Melanocyte of skin (primary cell): ENCODE measurements around the gene TRIM62. TPM values are rescaled to one million over a fixed set of nuclear protein-coding genes. Genes with fewer than 3 reads are reported as not detected.

ENCODE experiments used
- total RNA-seq, 2 donors: library from RNA; depleted of rRNA; stranded (reverse); fragments of >200 nt; gene quantifications; 2 replicates each; pipeline ENCODE4 v1.2.3, GENCODE V29; 2012

The TRIM62 gene
- 1 to 10 TPM; 8.9 to 9.3 TPM for total RNA-seq

DNA sequence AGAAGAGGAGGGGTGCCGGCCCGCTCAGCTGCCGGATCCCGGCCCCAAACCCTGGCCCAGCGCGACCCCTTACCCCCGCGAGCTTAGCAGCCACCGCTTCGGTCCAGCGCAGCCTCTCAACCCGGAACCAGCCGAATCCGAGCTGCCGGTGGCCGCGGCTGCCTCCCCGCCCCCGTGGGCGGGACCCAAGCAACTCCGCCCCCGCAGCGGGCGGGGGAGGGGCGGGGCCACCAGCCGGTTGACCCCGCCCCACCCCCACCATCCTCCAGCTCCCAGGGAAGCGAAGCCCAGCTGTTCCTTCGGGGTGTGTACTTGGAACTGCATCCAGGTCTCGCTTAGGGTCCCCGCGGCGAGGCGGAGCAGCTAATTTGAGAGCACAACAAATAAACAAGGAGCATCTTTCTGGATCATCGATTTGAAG is at the start of gene TRIM62:
Gene TRIM62, minus strand, starts transcription at position 123 of the 421 bp plus-strand sequence. CDS start 611 bp downstream, outside the sequence.

Other genes with a start within 250 kb of the TRIM62 start
- gene RNF19B, start 217.2 kb downstream of the TRIM62 start, total RNA-seq = 10 to 100 TPM; 50.9 to 52.6 TPM
- gene AK2, start 145.2 kb downstream of the TRIM62 start, total RNA-seq = 100 to 1,000 TPM; 155 to 217 TPM
- gene AZIN2, start 100.9 kb downstream of the TRIM62 start, total RNA-seq = 10 to 100 TPM in 1 of 2 donors, 1 to 10 TPM in 1; 8.9 to 23.6 TPM
- 10 to 100 TPM; 13.7 to 15.8 TPM for gene ZNF362, start 74.4 kb upstream of the TRIM62 start, total RNA-seq
- not detected for gene A3GALT2, start 139.1 kb upstream of the TRIM62 start, total RNA-seq
- gene PHC2, start 249.1 kb upstream of the TRIM62 start, total RNA-seq = 10 to 100 TPM; 81.6 to 89.6 TPM